Fibroblast of lung (primary cell): ENCODE data around the gene RER1.

Source experiments
- EZH2 ChIP-seq: IDR thresholded peaks from 2 replicates; pipeline ENCODE4 v1.5.1; 2012; ENCODE audit warnings: low read length, control low read depth, mild to moderate bottlenecking; ENCODE audit errors: missing control alignments
- TF ChIP-seq, protein P1 (sequence below), 2 donors: IDR thresholded peaks in 1 of 2; conservative IDR thresholded peaks in 1 of 2; 1 replicate in 1 of 2; 2 replicates in 1 of 2; pipeline ENCODE4 v1.5.1; 2011 to 2012; ENCODE audit warnings: low read length in 2 of 2, control low read depth in 1 of 2, inconsistent platforms in 1 of 2, low read depth in 1 of 2, mild to moderate bottlenecking in 1 of 2

DNA sequence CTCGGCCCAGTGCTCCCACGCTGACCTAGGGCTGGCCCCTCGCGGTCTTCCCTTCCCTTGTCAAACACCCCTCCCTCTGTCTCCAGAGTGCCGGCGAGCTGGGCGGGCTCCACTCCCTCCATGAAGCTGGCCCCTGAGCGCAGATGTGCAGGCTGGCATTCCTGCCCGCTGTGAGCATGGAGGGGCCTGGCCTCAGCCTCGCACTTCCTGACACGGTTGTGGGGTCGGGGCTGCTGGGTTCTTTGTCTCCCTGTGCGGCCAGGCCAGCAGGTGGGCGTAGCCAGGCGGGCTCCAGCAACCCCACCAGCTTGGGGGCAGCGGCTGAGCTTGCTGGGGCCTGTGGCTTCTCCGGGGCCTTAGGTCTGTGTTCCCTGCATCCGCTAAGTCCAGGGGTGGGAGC is 34.9 kb downstream of the RER1 start:
- TF ChIP-seq, protein P1, sequence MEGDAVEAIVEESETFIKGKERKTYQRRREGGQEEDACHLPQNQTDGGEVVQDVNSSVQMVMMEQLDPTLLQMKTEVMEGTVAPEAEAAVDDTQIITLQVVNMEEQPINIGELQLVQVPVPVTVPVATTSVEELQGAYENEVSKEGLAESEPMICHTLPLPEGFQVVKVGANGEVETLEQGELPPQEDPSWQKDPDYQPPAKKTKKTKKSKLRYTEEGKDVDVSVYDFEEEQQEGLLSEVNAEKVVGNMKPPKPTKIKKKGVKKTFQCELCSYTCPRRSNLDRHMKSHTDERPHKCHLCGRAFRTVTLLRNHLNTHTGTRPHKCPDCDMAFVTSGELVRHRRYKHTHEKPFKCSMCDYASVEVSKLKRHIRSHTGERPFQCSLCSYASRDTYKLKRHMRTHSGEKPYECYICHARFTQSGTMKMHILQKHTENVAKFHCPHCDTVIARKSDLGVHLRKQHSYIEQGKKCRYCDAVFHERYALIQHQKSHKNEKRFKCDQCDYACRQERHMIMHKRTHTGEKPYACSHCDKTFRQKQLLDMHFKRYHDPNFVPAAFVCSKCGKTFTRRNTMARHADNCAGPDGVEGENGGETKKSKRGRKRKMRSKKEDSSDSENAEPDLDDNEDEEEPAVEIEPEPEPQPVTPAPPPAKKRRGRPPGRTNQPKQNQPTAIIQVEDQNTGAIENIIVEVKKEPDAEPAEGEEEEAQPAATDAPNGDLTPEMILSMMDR (conservative IDR thresholded peaks at IDR 0.05 in 1 of 2, IDR thresholded peaks at IDR 0.05 in 1 of 2; ENCODE audit: low read depth in 1 of 2, low read length in 2 of 2), result no peak
- TF ChIP-seq EZH2, result no peak
